NCI-H774 (cell line): Measurements from ENCODE around the gene TMEM107.
A peak's percentile ranks its signal among the peaks of the same experiment; 100 is the strongest.
"Not testable (repeated sequence)": the region's sequence is repeated elsewhere in the genome, so short reads cannot be mapped to it uniquely, and the experiment has no call there.

Experiments
- DNase-seq: peaks from one replicate; lab custom pipeline; 2025; lab: John Stamatoyannopoulos, UW

Gene TMEM107

GRCh38 chr17:8189711-8190477, 13.7 kb upstream of the TMEM107 start, which contains the start of gene BORCS6:
Gene BORCS6 (minus strand): TSS chr17:8190180. CDS start chr17:8190140, 40 bp downstream.
- peak; percentile 82 for DNase-seq

- no peak for DNase-seq
Observed at GRCh38 chr17:8189041-8189710, 13.0 kb upstream of the TMEM107 start.

GRCh38 chr17:8188263-8188839, 12.2 kb upstream of the TMEM107 start:
- no peak for DNase-seq

- DNase-seq: peak; percentile 70
Observed at GRCh38 chr17:8187517-8188262, 11.5 kb upstream of the TMEM107 start.

- peak; percentile 72 for DNase-seq
Observed at GRCh38 chr17:8186787-8187516, 10.8 kb upstream of the TMEM107 start.

GRCh38 chr17:8186446-8186786, 10.2 kb upstream of the TMEM107 start:
- DNase-seq: no peak

GRCh38 chr17:8185582-8186445, 9.6 kb upstream of the TMEM107 start:
- peak; percentile 27 for DNase-seq

GRCh38 chr17:8176998-8177731, 985 bp upstream of the TMEM107 start:
- no peak for DNase-seq

GRCh38 chr17:8175795-8176196, 384 bp downstream of the TMEM107 start:
- DNase-seq: no peak

GRCh38 chr17:8173871-8174322, 2.3 kb downstream of the TMEM107 start:
- no peak for DNase-seq

- peak; percentile 62 for DNase-seq
Observed at GRCh38 chr17:8173056-8173870, 2.9 kb downstream of the TMEM107 start.

- DNase-seq: not testable (repeated sequence)
Observed at GRCh38 chr17:8170186-8170585, 6.0 kb downstream of the TMEM107 start.

- DNase-seq: no peak
Observed at GRCh38 chr17:8167526-8167925, 8.7 kb downstream of the TMEM107 start.

GRCh38 chr17:8166731-8167130, 9.4 kb downstream of the TMEM107 start:
- DNase-seq: no peak

GRCh38 chr17:8164815-8165131, 11.4 kb downstream of the TMEM107 start:
- no peak for DNase-seq

- no peak for DNase-seq
Observed at GRCh38 chr17:8163978-8164814, 12.0 kb downstream of the TMEM107 start.

GRCh38 chr17:8162997-8163977, 12.9 kb downstream of the TMEM107 start:
- DNase-seq: no peak
